Activated CD8-positive, alpha-beta memory T cell treated with anti-CD3 and anti-CD28 coated beads for 1 hour (primary cell): ENCODE measurements around the gene USP40.

Experiments
- DNase-seq, 2 donors: peaks; one replicate each; pipeline ENCODE4 v3.0.0-alpha.2; 2020; ENCODE audit warnings: low read depth in 1 of 2; ENCODE audit errors: extremely low read depth in 1 of 2

The USP40 gene

DNA sequence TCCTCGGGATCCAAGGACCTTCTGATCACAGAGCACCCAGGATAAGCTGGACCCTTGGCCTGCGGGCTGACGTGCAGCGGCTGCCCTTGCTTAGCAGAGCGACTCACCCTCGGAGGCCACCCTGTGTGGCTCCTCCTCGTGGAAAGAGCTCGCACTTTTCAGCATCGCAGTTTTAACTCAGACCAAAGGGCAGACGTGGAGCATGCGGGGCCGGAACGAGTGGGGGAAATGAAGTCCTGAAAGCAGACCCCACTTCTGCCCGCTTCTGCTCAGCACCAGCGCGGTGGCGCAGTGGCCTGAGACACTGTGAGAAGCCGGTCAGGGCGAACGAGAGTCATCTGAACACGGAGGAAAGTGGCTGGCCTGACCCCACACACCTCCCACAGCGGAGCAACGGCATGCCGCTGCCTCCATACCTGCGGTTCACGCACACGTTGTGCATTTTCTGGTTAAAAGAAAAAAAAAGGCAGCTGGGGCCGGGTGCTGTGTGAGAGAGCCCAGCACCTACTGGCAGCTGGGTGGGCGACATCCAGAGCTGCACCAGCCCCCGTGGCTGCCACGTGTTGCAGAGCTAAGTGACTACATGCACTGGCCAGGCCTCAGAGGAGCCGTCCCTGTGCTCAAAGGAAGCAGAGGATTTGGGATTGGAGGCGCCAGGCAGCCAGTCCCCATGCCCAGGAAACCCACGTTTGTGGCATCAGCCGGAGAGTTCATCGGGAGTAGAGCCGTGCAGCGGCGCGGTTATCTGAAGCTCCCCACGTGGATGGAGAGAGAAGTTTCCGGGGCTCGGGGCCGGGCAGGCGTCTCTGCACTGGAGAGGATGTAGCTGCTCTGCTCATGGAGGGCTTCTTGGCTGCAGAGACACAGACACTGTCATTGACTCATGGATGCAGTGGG, 89.7 kb downstream of the USP40 start:
- DNase-seq, result no peak

DNA sequence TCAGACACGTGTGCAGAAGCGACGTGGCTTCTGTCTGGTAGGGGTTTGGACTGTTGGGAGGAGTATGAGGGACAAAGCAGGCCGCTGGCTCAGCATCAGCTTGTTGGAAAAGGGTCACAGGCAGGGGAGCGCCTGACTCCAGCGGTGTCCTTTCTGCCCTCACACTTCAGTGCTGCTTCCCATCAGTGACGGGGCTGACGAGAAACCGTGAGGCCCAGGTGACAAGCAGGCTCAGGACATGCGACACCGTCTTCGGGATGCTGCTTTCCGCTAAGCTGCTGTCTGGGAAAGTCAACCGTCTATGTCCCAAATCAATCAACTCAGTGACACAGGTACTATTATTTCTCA, 90.5 kb downstream of the USP40 start:
- DNase-seq, result no peak

DNA sequence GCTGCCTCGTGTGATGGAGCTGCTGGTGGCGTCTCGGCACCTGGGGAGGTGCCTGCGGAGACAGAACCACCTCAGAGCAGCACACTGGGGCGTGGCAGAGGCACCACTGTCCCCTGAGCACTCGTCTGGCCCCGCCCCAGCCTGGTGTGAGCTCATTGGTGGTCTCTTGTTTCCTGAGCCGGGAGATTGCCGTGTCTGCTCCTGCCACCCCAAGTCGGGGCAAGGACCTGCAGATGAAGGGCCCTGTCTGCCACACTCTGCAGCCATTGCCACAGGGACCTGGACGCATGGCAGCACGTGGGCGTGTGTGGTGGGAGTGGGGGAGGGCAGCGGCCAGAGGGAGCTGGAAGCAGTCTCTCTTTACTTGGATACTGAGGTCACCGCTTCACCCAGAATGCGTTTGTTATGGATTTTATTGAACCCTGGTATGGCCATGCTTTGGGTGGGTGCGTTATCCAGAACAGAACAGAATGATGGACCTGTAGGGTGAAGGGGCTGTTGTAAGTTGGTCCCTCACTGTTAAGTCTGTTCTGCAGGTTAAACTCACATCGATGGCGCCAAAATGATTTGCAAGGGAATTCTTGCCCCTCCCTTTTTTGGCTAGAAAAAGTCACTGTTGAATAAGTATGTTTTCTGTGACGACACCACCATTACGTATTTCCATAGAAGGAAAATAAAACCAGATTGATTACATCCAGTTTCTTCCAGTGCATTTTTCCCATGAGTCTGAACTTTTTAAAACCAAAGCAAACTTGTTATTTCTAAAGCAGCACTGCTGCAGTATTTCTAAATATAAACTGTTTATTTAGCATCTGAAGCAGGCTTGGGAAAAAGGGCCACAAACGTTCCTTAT, 92.0 kb downstream of the USP40 start:
- no peak for DNase-seq

DNA sequence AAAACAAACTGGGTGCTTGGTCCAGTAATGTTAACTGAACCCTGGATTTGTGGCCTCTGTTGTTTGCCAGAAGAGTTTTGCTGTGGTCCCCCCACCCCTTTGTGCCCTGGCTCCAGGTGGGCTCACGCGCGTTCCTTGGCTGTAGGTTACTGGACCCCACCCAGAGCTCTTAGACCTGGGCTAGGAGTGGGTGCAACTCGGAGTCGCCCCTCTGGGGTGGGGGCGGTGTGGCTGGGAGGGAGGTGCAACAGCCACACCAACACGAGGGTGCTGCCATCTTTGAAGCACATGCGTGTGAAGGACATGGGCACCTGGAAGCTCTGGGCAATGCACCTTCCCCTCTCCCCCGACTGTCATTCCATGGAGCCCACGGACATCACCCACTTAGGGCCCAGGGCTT, 92.7 kb downstream of the USP40 start:
- DNase-seq, result no peak

DNA sequence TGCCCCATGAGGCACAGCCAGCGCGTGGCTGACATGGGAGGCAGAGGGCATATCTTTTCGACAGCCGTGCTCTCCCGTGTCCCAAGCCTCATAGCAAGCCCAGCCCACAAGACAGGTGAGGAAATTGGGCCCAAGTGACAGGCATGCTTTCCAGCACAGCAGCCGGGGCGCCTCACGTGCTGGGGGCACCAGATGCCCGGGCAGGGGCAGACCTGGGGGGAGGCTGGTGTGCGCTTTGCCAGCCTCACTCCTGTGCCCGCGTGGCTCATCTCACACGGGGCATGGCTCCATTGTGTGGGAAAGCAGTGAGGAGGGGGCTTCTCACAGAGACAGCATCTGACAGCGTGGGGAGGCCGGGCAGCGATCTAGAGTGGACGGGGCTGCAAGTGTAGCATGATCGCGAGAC, 93.2 kb downstream of the USP40 start:
- no peak for DNase-seq

DNA sequence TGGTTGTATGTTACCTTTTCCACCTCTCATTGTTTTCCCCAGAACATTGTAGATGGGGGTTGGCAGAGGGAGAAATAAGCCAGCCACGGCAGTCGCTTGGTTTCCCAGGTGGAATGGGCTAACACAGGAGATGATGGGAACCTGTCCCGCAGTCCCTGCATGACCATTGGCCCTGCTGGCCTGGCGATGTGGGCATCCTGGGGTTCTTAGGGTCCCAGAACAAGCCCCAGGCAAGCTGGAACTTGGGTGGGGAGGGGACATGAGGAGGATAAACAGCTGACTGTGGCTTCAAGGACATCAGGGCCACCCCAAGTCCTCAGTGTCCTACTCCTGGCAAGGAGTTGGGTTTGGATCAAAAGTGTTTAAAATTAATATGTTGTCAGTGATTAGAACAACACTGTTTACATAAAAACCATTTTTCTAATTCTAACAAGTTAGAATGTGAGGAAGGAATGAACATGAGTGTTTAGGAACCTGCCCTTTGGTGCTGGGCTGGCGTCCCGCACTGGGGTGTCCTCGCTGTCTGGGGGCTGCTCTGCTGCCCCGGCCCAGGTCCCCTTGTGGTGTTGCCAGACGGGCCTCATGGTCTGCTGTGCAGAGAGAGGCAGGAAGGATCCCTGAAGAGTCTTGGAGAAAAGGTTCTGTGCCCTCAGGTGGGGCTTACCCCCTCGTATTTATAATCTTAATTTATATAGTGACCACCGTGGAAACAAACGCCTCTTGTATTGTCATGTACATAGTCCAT, 95.1 kb downstream of the USP40 start:
- no peak for DNase-seq

DNA sequence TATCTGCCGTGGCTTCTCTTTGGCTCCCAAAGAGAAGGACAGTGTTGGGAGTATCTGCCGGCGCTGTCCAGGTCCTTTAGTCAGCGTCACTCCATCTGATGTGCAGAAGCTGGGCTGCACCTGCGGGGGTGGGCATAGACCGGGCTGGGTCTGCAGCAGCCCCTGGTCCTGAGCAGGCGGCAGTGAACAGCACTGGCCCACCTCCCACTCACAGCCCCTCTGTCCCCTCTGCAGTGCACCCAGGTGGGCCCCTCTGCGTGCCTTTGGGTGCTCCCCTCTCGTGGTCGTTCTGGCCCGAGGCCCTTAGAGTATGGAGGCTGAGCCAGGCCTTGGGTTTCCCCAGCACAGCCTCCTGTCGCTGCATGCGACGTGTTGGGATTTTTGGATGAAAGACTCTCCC, 95.7 kb downstream of the USP40 start:
- DNase-seq, result no peak

DNA sequence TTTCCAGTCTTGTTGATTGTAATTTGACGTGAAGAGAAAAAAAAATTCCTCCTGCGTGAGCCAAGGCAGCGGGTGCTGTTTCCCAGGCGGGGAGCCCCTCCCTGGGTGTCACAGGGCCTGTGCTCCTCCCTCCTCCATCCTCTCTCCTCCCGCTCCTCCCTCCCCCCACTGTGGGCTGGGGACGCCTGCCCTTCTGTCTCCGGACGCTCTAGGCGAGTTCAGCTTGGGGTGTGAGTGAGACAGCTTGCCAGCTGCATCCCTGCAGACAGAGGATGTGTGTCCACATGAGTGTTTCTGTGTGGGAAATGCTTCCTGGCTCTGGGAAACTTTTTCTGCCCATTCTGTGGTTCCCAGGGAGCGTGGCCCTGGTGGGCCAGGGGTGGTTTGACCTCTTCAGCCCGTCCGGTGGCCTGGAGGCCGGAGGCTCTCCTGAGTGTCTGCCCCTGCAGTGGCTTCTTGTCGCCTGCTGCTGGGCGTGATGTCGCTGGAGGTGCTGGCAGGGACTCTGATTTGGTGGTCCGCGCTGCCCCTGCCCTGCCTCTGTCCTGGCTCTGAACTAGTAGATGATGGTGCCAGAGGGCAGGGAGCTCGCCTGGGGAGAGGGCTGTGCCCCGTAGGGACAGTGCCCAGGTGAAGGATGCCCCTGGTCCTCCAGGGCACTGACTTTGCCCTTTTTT, 96.4 kb downstream of the USP40 start:
- no peak for DNase-seq

DNA sequence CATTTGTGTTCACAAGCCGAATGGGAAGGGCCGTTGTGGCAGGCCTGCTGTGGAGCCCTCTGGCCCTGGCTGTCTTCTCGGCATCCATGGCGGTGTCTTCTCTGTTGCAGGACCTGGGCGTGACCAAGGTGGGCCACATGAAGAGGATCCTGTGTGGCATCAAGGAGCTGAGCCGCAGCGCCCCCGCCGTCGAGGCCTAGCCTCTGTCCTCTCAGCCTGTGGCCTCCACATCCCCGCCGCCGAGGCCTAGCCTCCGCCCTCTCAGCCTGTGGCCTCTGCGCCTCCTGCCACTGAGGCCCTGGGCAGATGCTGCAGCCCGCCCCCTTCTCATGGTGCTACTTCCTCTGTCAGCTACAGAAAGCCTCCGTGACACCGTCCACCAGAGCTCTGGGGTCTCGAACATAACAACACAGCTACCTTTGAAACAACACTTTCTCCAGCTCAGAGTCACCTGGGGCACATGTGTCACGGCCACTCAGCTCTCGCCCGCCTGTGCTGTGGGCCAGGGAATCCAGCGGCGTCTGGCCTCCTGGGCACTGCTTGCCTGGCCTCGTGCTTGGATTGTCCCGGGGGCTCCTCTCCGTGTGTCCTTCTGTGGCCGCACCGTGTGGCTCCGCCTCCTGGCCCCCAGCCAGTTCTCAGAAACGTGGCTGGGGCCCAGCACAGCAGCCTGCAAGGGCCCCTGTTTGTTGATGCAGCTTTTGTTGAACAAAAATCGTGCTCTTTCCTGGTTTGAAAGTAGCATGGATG, 97.1 kb downstream of the USP40 start:
- no peak for DNase-seq

DNA sequence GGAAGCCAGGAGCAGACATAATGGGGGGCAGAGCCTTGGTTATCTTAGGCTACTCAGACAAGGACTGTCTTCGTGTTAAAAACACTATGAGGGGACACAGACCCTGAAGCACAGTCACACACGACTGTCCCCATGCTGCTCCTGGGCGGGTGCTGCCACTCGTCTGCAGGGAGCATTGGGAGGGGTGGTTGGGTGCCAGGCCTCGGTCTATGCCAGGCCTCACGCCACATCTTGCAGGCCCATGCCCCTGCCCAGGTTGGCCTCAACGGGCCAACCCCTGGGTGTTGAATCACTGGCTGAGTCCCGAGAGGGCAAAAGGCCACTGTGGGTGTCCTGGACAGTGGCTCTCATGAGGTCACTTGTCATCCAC, 97.9 kb downstream of the USP40 start:
- no peak for DNase-seq

DNA sequence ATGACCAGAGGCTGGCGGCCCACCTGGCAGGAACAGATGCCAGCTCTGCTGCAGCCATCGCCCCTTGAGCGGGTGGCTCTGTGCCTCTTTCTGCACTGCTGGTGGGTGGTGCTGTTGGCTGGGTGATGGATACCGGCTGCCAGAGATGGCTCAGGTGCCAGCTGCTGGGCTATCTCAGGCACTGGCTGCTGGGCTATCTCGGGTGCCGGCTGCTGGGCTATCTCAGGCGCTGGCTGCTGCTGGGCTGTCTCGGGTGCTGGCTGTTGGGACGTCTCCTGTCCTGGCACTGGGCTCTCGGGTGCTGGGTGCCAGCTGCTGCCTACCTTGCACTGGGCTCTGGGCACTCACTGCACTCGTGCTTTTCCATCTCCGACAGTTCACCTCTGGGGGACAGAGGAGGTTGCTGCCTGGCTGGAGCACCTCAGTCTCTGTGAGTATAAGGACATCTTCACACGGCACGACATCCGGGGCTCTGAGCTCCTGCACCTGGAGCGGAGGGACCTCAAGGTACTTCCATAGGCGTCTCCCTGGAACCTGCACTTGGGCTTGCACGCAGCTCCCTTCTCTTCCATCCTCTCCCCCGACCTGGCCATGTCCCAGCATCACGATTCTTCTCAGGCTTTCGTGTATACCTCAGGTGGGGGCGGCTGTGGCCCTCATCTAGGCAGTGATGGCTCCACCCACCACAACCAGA, 98.4 kb downstream of the USP40 start:
- no peak for DNase-seq

DNA sequence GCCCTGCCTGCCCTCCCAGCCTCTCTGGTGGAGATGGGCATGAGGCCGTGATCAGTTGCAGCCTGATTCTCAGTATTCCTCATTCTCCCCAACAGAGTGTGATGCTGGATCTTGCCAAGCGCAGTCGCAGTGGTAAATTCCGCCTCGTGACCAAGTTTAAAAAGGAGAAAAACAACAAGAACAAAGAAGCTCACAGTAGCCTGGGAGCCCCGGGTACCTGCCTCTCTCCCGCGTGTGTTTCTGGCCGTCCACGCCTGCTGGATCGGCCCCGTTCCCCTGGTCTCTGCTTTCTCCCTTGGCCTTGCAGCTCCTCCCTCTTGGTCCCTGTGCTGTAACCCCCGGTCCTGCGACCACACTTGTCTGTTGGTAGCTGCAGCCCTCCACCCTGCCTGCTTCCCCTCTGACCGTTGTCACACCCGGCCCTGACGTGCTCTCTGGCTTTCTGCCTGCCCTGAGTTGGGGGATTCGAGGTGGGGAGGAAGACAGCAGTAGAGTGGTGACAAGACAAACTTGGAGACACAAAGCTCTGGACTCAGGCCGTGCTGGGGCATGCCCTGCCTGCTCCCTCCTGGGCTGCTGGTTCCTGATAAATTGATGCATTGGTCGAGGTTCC, 99.5 kb downstream of the USP40 start:
- DNase-seq, result no peak

DNA sequence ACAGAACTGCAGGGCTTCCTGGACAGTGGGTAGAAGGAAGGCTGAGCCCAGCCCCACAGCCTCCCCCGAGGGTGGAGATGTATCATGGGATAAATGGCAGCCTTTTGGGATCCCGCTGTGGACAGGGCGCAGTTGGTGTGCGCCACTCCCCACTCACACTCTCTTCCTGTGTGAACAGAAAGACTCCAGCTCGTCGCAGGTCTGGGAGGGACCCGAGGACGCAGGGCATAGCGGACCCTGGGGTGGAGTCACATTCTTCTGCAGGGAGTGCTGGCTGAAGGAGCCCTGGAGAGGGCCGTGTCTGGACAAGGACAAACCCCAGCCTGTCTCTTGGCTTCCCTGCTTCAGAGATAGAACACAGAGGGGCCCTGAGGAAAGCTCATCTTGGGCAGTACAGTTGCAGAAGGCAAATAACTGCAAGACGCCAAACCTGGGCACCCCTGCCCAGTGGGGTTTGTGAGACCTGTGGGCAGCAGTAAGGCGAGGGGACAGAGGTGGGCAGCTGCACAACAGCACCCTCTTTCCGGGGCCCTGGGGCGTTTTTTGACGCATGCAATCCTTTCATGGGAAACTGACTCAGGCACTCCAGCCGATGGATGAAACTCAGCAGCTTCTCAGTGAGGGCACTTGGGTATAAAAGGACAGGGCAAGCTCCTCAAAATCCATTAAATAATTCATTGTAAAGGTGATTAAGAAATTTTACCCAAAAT, 101.9 kb downstream of the USP40 start:
- no peak for DNase-seq

DNA sequence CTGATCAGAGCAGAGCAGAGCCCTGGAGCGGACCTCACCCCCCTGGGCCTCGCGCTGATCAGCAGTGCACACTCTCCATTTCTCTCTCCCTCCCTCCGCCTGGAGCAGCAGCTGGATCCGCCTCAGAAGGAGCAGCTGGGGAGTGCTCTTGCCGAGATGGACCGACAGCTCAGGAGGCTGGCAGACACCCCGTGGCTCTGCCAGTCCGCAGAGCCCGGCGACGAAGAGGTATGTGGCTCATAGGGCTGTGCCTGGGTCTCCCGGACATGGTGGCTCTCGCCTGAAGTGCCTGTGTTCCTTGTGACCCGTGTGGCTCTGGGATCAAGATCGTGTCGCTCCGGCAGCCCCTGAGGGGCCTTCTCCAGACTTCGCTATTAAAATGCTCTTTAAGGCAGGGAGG, 102.5 kb downstream of the USP40 start:
- no peak for DNase-seq

DNA sequence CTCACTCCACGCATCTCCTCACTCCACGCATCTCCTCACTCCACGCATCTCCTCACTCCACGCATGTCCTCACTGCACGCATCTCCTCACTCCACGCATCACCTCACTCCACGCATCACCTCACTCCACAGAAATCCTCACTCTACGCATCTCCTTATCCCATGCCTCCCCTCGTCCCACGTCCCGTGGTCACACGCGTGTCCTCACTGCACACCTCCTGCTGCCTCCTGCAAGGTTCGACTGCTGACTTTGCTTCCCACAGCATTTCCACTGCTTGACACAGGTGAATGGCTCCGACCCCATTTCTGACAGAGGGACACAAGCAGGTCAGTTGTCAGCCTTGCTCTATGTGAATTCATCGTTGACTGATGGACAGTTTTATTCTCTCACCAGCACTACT, 103.0 kb downstream of the USP40 start:
- DNase-seq, result no peak

DNA sequence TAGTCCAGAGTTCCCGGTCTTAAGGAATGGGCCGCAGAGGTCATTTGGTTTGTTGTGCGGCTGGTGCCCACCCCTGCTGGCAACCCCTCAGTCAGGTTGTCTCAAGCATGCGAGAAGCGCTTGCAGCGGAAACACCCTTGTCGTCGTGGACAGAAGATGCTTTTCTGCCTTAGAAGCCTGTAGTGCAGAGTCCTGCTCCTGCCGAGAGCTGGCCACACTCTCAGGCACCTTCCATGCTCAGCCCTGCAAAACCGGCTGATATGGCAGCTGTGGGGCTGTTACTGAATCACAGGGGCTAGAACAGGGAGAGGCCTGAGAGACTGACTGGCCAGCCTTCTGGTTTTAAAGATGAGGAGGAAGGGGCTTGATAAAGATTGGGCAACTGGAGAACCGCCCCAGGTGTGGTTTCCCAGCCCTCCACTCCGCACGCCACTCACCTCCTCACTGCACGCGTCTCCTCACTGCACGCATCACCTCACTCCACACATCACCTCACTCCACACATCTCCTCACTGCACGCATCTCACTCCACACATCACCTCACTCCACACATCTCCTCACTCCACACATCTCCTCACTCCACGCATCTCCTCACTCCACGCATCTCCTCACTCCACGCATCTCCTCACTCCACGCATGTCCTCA, 103.6 kb downstream of the USP40 start:
- DNase-seq, result no peak

DNA sequence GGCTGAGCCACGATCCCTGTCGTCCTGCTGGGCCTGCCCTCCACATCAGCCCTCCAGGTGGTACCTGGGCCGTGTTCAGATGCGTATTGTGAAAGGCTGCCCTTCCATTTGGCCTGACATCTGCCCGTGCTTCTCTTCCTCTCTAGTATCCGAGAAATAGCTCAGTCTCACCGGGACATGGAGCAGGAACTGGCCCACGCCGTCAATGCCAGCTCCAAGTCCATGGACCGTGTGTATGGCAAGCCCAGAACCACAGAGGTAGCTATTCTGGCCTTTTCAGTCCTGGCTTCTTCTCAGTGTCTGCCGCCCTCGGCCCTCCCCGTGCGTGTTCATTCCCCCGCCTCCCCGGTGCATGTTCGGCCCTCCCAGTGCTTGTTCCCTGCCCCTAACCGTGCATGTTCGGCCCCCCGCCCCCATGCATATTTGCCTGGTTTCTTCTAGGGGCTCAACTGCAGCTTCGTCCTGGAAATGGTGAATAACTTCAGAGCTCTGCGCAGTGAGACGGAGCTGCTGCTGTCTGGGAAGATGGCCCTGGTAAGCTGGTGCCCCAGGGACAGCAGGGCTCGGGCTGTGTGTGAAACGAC, 104.3 kb downstream of the USP40 start:
- no peak for DNase-seq

DNA sequence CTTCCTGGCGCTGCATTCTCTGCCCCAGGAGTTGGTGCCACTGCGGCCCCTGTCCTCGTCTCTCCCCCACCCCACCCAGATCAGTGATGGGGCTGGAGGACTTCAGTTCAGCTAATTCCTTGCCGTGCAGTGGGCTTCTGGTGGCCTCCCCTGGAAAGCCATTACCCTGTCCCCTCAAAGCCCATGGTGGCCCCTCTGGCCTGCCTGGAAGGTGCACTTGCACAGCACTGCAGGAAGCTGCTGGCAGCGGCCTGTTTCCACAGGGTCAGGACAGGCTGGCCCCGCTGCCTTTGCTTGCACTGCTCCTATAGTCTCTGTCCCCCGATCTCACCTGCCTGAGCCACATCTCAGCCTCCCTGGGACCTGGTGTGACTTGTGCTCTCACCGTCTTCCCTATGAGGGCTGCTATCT, 105.1 kb downstream of the USP40 start:
- DNase-seq, result no peak
